Stomach (tissue), 4 donors: ENCODE data around the gene ZNF525.
"Not testable (repeated sequence)": the region's sequence is repeated elsewhere in the genome, so short reads cannot be mapped to it uniquely, and the experiment has no call there.

Experiments
- CTCF ChIP-seq, 7 experiments: fragments of 450-650 bp in 4 of 7; fragments of 200-600 bp in 3 of 7; sonication (generic) in 3 of 7; IDR thresholded peaks; one replicate each; pipeline ENCODE4 v1.5.1; 2016 to 2019; ENCODE audit warnings: antibody characterized with exemption in 7 of 7, control low read depth in 2 of 7, mild to moderate bottlenecking in 1 of 7
- POLR2AphosphoS5 ChIP-seq, 3 donors: sonication (generic); formaldehyde crosslinking; IDR thresholded peaks; one replicate each; pipeline ENCODE4 v1.6.1; 2016; ENCODE audit warnings: antibody characterized with exemption in 3 of 3

- TF ChIP-seq CTCF, POLR2AphosphoS5 (IDR thresholded peaks at IDR 0.05): not testable (repeated sequence)
Observed at GRCh38 chr19:53344403-53344802, 21.1 kb upstream of the ZNF525 start.
